ENCODE measurements around the gene PIK3IP1. TPM values are rescaled to one million over a fixed set of nuclear protein-coding genes. Genes with fewer than 3 reads are reported as not detected.

The PIK3IP1 gene
- total and polyA plus RNA-seq, 9 of the 15 experiments (the other 6 are each of a cell fraction or from before 2014, with no cell fraction given) = 0.11 to 1.3 (median 0.77) TPM

DNA sequence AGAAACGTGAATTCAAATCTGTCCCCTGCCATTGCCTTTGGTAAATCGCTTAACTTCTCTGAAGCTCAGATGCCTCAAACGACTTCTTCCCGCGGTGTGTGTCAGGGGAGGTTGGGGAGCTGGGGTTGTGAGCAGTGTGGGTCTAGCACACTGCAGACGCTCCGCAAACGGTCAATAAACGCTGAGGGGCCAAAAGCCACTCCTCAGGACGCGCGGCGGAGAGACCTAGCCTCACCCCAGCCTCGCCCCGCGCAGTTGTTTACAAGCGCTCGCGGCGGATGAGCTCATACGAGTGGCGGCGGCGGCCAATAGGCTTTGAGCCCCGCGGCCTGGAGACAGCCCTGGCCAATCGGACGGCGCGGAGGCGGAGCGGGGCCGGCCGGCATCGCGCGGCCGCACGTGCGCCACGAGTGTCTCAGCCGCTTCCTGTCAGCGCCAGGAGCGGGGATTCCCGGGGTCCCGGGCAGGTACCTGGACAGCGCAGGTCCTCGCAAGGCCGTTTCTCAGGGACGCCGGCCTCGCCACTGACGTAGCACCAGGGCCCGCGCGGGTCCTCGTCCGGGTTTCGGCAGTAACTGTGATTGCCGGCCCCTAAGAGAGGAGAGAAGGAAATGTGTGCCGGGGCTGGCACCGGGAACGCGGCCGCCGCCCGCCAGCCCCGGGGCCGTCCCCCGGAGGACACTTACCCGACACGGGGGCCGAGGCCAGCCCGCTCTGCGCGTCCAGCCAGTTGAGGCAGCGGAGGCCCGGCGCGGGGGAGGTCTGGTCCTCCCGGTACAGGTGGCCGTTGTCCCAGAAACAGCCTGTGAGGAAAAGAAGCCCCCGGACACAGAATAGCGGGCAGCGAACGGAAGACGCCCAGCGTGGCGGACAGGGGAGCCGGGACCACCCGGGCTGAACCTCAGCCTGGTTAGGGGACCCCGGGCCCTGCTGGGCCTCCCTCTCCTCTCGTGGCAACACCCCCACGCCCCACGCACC lies 1.5 kb downstream of the PIK3IP1 start (continued):
- TF ChIP-seq, protein P1, sequence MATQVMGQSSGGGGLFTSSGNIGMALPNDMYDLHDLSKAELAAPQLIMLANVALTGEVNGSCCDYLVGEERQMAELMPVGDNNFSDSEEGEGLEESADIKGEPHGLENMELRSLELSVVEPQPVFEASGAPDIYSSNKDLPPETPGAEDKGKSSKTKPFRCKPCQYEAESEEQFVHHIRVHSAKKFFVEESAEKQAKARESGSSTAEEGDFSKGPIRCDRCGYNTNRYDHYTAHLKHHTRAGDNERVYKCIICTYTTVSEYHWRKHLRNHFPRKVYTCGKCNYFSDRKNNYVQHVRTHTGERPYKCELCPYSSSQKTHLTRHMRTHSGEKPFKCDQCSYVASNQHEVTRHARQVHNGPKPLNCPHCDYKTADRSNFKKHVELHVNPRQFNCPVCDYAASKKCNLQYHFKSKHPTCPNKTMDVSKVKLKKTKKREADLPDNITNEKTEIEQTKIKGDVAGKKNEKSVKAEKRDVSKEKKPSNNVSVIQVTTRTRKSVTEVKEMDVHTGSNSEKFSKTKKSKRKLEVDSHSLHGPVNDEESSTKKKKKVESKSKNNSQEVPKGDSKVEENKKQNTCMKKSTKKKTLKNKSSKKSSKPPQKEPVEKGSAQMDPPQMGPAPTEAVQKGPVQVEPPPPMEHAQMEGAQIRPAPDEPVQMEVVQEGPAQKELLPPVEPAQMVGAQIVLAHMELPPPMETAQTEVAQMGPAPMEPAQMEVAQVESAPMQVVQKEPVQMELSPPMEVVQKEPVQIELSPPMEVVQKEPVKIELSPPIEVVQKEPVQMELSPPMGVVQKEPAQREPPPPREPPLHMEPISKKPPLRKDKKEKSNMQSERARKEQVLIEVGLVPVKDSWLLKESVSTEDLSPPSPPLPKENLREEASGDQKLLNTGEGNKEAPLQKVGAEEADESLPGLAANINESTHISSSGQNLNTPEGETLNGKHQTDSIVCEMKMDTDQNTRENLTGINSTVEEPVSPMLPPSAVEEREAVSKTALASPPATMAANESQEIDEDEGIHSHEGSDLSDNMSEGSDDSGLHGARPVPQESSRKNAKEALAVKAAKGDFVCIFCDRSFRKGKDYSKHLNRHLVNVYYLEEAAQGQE (IDR thresholded peaks at IDR 0.05; ENCODE audit: borderline replicate concordance) = 0 out of 2 replicates have a peak, but pooled peaks have one; percentile 5
- TF ChIP-seq, protein P1 (CRISPR knock-in tag; IDR thresholded peaks at IDR 0.05; ENCODE audit: low read depth) = no peak
- TF ChIP-seq KLF13 (tag; IDR thresholded peaks at IDR 0.05; ENCODE audit: borderline replicate concordance, low read depth) (no peak), LARP7 (IDR thresholded peaks at IDR 0.05) (no peak), TBP (optimal IDR thresholded peaks at IDR 0.05; ENCODE audit: low read depth, low read length) (peak; percentile 60), CBX1 (IDR thresholded peaks at IDR 0.05; ENCODE audit: low read depth) (no peak)
